Left colon (tissue), 2 donors: ENCODE measurements around the gene APOBEC4. TPM values are rescaled to one million over a fixed set of nuclear protein-coding genes. Genes with fewer than 3 reads are reported as not detected.
A peak's percentile ranks its signal among the peaks of the same experiment; 100 is the strongest.
"Not testable (repeated sequence)": the region's sequence is repeated elsewhere in the genome, so short reads cannot be mapped to it uniquely, and the experiment has no call there.

Experiments
- ATAC-seq: fragments of 200-7000 bp; cut with Tn5 transposase; one replicate; pipeline ENCODE4 v1.9.1; 2020; ENCODE audit warnings: mild to moderate bottlenecking, moderate library complexity
- DNase-seq, 2 donors: peaks; one replicate each; pipeline ENCODE4 v3.0.0-alpha.2; 2020
- intact Hi-C, 2 donors: fragments of 100-400 bp; cut with DNase I in 1 of 2; cut with micrococcal nuclease in 1 of 2; formaldehyde crosslinking; loops; one replicate each; pipeline versions ENCODE4 v1.11.2 to v1.14.0; 2022; cut with DNase I, micrococcal nuclease
- long read RNA-seq: library from polyadenylated mRNA; unstranded; transcript quantifications from one replicate; pipeline ENCODE4 v2.0.0, GENCODE V29; 2021
- total RNA-seq, 2 donors: library from RNA; stranded (reverse); fragmentation: NEBNext Ultra II Directional; extraction: Animal tissue kit (Norgen Biotek cat#: 25700); gene quantifications; one replicate each; pipeline ENCODE4 v1.2.1, GENCODE V29; 2021
- donor health status: DM: no; HTN: no; CAD: no.
- donor health status: DM: yes; HTN: yes; CAD: no.

Gene APOBEC4, protein sequence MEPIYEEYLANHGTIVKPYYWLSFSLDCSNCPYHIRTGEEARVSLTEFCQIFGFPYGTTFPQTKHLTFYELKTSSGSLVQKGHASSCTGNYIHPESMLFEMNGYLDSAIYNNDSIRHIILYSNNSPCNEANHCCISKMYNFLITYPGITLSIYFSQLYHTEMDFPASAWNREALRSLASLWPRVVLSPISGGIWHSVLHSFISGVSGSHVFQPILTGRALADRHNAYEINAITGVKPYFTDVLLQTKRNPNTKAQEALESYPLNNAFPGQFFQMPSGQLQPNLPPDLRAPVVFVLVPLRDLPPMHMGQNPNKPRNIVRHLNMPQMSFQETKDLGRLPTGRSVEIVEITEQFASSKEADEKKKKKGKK
- under 1 TPM in 1 of 2 donors, not detected in 1; 0.25 TPM for total RNA-seq
- long read RNA-seq, result 0 reads

DNA sequence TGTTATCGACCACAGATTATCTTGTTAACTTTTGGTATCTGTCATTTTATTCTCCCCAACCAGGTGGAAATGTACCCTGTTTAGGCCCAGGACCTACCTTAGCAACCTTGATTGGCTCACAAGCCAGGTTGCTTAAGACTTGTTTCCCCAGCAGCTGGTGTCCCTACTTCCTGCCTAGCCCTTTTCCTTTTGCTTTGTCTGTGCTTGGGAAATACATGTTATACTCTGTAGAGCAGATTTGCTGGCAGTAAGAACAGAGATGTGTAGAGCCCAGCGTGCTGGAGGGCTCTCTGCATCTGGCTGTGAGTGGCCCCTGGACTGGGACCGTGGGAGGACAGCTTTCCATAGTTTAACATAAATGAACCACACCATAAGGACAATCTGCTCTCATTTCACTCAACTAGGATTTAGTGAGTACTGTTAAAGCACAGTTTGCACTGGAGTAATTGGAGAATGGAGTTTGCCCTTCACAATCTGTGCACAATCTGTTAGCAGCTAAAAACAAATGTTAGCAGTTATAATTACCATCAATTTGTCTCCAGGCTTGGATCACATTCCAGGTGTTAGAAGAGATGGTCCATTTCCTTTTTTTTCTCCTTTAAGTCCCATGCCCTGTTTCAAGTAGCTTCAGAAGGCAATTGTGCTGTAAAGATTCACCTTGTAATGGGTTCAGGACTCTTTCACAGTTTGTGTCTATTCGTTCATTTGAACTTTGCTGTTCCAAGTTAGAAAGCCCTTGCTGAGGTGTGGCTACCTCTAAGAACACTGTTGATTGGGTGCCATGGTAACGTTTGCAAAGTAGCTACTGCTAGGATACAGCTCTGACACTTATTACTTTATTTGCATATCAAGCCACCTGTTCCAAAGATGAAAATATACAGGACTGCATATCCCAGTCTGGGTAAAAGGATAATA lies at the start of gene APOBEC4:
TSS of gene APOBEC4 (minus strand) at position 770 of the 915 bp plus-strand sequence. CDS start 4,535 bp downstream, outside the sequence.
- peak; percentile 94 for ATAC-seq
- DNase-seq, result peak; percentile 11 to 50
- intact Hi-C loops, result loop anchor here (5.0 to 10.0 kb wide), 2 partner anchors 262 to 264 kb away; no protein-coding TSS in a partner anchor

DNA sequence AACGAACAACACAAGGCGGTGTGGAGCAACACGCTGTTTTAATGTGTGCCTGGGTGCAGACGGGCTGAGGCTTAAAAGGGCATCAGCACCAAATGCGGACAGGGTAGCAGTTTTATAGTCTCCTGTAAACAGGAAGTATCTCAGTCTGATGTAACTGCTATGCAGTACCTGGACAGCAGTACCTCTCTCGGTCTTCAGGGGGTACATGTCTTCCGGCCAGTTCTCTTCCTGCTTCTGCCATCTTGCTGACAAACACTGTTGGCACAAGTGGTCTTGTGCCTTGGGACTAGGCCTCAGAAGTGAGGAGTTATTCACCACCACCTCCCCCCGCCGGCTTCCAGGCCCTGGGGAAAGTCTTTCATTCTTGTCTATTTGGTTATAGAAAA lies 49.7 kb upstream of the APOBEC4 start:
- intact Hi-C loops, result no loop called here
- DNase-seq, result no peak

DNA sequence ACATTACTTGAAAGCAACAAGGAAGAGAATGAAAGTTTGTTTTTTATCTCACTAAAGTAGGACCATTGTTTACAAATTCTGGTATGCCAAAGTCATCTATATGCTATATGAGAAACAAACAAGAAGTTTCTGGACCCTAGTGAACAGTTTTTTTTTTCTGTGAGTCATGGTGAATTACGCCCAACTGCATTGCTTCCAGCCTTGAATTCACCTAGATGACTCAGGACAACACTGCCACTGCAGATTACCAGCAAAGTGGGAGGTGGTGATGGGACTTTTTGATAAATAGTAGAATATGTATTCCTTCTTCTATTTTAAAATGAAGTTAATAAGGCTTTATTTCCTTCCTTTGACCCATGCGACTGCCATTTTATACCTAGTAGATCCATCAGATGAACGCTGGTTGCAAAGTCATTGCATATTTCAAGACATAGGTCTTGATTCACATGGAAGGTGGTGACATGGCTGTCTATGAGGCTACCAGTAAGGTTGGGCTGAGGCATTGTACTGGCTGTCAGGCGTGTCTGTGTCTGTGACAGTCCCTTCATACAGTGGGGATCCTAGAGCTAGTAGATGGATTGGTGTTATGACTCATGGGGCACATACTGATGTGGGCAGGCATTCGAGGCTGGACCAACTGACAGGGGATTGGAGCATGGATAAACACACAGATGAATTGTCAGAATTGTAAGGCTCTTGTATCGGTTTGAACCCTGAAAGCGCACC lies 49.1 kb upstream of the APOBEC4 start:
- intact Hi-C loops, result no loop called here
- DNase-seq (no peak), ATAC-seq (no peak)

More for the DNA sequence above, 49.7 kb upstream of the APOBEC4 start:
- ATAC-seq, result no peak

DNA sequence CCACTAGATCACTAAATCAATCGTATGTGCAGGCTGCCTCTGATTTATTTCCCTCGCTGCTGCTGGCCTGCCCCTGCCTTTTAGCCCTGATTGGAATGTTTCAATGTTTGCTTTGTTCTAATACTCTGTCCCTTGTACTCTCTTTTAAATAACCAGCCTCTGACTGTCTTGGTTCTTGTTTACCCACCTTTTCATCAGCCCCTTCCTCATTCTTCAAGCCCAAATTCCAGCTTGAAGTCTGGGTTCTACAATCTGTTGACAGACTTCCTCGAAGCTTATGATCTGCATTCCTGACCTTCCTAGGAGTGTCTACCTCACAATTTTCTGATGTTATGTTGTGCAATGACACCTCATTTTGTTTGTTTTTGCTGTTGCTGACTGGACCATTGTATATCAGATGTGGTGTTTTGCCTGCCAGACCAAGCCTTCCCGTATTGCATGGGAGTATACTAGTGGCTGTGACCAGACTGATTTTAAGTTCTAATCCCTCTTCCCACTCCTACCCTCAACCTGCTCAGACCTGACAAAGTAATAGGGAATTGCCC lies 46.6 kb upstream of the APOBEC4 start:
- intact Hi-C loops, result no loop called here

DNA sequence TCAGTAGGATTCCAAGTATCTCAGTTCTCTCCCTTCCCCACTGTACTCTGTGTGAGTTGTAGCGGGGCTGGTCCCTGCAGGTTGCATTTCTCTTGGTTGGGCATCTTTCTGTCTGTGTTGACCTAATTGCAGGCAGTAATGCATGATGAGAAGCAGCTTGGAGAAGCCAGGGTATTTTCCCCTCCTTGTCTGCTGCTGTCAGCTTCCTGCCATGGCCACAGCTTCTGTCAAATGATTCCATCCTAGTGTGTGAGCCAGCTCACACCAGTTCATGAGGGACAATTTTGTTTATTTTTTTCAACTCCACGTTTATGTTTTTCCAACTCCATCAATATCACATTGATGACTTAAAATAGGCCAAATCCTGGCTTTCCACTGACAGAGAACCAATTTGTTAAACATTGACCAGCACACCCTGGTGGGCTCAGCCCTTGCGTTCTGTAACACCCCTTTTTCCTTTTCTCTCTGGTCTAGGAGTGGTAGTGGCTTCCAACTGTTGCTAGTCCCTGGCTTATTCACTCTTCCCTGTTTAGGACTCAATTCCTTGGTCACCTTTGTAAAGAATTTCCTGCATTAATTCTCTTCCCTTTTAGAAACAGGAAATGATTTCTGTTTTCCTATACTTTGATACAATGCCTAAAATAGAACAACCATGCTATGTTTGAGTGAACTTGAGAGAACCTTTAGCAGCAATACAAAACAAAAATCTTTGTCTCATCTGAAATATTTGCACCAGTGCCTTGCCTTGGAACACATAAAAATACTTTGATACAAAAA lies 44.9 kb upstream of the APOBEC4 start:
- ATAC-seq (no peak), DNase-seq (no peak)
- intact Hi-C loops, result no loop called here

More for the DNA sequence above, 46.6 kb upstream of the APOBEC4 start:
- ATAC-seq (no peak), DNase-seq (no peak)

DNA sequence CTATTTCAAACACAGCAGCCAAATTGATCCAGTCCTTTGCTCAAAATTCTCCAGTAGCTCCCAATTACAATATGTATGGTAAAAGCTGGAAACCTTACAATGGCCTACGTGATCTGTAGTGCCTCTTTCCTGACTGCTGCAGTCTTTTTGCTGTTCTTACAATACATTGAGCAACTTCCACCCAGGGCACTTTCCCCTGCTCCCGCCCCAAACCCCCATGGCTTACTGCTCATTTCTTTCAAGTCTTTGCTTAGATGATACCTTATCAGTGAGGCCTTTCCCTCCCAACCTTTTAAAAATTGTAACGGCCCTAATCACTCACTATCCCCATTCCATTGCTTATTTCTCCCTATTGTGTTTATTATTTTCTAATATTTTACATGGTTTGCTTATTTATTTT lies 43.9 kb upstream of the APOBEC4 start:
- ATAC-seq (no peak), DNase-seq (no peak)
- intact Hi-C loops, result no loop called here

DNA sequence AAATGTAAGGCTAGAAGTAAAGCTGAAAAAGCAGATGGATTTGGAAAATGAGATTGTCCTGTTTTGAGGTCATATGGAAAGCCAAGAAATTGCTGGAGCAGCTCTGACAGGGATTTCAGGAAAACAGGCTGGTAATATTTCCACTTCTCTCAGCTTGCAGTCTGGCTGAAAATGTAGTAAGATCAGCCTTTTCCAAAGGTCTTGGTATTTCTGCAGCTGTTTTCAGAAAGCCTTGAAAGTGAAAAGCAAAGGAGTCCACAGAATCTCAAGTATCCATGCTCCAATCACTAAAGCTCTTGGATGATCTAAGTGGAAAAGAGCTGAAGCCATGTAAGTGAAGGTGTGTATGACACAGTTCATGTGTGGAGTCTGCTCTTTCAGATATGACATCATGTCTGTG lies 41.6 kb upstream of the APOBEC4 start:
- no peak for ATAC-seq
- intact Hi-C loops, result no loop called here
- DNase-seq, result no peak

DNA sequence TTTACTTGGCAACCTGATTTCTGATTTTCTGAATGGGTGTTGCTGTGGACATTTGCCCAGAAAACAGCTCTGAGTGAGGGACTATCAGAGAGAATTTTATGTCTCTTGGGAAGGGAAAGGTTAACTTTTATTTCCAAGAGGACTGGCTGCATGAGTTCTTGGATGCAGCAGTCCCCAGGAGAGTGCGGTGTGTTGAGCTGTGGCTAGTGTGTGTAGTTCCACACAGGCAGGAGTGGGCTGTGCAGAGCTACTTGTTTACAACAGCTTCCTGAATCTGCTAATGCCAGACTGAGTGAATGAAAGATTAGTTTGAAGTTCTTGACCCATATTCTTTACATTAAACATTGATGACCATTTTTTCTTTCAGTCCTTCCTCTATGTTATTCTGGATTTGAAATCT lies 41.0 kb upstream of the APOBEC4 start:
- intact Hi-C loops, result no loop called here
- no peak for ATAC-seq
- no peak for DNase-seq

DNA sequence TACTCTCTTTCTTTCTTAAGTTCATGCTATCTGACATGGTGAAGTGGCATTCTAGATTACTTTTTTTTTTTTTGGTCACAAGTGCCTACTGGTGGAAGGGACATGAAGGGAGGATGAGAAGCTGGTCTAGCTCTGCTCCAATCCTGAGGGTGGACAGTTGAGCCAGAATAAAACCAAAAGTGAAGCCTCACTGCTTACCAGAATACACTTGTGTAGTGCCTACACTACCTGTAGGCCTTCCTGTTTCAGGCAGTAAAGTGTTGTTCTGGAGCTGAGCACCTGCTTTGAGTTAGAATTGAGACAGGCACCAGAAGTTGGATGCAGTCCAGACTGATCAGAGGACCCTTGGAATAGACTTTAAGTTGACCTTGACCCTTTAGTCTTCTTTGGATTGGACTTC lies 40.4 kb upstream of the APOBEC4 start:
- DNase-seq, result no peak
- no peak for ATAC-seq
- intact Hi-C loops, result no loop called here

DNA sequence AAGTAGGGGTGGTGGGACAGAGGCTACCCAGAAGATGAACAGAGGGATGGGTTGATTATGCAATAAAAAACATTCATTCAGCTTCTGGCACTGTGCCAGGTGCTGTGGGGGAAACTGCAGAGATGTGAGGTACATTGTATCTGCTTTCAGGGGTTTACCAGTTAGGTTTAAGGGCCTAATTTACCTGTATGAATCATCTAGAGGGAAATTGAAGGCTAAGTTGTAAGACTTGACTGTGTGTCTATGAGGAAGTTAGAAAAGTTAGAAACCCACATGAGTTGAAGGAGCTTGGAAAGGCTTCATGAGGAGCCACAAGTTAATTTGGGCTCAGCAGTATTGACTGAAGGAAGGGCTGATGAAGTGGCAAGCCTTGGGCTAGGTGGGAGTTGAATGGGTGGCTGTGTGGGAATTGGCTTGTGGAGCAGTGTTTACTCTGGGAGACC lies 36.7 kb upstream of the APOBEC4 start:
- intact Hi-C loops, result no loop called here
- DNase-seq (no peak), ATAC-seq (no peak)

DNA sequence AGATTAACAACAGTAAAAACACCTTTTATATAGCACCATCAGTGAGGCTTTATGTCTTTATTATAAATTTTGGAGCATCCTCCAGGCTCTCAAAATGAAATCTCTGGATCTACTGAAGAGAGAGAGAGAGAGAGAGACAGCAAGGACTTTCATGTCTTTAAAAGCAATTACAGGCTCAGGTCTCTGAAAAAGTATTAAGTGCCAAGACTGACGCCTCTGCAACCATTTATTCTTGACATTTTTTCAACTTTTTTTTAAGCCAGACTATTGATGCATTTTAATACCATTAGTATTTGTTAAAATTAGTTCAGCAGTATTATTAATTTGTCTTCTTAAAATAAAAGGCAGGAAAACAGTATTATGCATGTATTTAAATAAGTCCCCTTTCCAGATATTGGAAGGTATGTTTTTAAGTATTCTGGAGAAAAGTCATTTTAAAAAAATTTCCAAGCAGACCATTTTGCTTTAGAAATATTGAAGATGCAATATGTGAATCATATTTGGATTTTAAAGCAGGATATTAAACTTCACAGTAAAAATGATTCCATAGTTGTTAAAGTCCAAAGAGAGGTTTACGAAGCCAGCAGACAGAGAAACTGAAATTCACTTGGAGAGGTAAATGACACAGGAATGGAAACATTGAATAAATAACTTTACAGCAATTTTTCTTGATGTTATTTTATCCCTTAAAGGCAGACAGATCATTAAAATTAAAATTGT lies 35.4 kb upstream of the APOBEC4 start:
- ATAC-seq (no peak), DNase-seq (no peak)
- intact Hi-C loops, result no loop called here

DNA sequence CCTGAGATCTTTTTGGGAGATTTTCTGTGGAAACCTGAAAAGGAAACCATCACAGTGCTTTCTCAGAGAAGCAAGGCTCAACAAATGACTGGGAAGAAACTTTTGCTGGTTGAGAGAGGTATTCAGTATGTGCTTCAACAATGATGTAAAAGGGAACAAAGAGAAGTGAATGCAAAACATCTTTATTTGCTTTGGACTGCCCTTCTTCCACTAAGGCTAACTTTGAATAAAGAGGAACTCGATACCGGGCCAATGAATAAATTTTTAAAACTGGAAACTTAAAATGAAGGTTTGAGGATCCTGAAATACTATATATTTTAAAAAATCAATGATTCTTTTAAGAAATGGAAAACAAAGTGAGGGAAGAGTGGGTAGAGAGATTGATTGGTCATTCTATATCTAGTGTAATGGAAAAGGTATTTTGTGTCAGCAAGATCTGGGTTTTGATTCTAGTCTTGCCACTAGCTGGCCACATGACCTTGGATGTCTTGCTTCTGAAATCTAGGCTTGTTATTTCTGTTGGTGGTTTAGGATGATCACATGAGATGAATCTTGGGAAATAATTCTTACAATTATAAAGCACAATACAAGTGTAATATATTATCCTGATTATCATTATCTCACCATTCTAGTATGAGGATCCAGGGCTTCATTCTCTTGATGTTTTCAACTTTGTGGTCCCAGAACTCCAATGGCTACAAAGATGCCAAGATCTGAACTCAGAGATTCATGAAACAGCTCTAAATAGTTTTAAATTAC lies 34.6 kb upstream of the APOBEC4 start:
- no peak for DNase-seq
- intact Hi-C loops, result no loop called here
- no peak for ATAC-seq

DNA sequence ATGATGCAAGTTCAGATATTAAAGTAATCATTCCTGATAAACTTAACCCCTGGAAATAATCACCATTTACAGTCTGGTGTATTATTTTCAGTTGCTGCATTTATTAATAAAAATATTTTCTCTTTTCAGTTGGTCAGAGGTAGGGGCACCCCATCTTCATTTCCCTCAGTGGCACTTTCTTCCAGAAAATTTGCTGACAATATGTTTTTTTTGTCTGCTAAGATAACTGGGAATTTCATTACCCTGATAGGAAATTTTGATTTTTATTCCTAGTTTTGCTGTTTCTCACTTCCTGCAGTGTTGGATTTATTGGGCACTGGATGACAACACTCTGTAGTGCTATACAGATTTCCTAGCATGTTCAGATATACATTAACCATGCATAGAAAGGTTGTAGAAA lies 33.1 kb upstream of the APOBEC4 start:
- ATAC-seq (no peak), DNase-seq (no peak)
- intact Hi-C loops, result no loop called here

DNA sequence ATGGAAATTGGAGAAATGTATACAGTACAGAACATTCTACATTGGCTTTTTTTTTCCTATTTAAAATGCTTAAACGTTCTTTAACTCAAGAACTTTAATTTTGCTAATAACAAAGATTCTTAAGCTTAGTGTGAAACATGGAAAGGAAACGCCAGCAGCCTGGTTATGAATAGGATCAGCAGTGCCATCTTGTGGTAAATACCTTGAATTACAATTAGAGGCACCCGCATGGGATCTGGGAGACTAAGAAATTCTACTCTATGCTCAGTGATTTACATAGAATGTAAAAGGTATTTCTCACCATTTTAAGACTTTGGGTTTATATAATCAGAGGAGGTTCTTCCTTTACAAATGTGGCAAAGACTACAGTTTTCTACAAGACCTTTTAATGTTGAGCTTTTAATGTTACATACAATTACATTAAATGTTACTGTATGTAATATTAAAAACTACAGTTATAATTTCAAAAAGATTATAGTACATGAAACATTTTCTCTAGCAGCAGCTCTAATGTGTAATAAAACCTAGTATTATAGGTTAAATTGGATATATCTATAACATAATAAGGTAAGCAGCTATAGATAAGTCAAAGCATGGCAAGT lies 32.1 kb upstream of the APOBEC4 start:
- intact Hi-C loops, result no loop called here
- ATAC-seq (peak; percentile 60), DNase-seq (no peak)

DNA sequence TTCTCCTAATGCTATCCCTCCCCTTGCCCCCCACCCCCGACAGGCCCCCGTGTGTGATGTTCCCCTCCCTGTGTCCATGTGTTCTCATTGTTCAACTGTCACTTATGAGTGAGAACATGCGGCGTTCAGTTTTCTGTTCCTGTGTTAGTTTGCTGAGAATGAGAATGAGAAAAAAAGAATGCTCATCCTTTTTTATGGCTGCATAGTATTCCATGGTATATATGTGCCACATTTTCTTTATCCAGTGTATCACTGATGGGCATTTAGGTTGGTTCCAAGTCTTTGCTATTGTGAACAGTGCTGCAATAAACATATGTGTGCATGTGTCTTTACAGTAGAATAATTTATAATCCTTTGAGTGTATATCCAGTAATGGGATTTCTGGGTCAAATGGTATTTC lies 26.2 kb upstream of the APOBEC4 start:
- intact Hi-C loops, result not testable (repeated sequence)

DNA sequence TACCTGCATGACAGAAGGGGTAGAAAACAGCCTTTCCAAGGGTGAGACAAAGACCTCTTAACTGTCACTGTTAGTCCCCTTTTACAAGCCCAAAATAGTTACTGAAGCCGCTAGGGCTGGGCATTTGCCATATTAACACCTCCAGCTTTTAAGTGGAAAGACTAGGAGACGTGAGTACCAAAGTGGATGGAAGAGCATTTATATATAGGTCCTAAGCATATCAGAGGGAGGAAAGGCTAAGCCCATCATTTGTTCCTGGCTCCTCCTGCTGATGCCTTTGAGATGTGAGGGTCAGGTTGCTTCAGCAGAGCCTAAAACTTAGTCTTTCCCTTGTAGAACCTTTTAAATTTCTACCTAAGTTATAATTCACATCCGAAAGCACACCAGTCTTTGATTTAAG lies 25.7 kb upstream of the APOBEC4 start:
- ATAC-seq (no peak), DNase-seq (no peak)
- intact Hi-C loops, result no loop called here

More for the DNA sequence above, 26.2 kb upstream of the APOBEC4 start:
- not testable (repeated sequence) for DNase-seq, ATAC-seq
